GM21723 (cell line): ENCODE measurements around the gene AHRR.
"Not testable (repeated sequence)": the region's sequence is repeated elsewhere in the genome, so short reads cannot be mapped to it uniquely, and the experiment has no call there.

Experiments used
- ATAC-seq: cut with Tn5 transposase; IDR thresholded peaks from one replicate; pipeline ENCODE4 v1.9.1; 2021; ENCODE audit warnings: mild to moderate bottlenecking, moderate library complexity; ENCODE audit not compliant: unreplicated experiment

AHRR gene

GRCh38 chr5:362978-363765, 41.7 kb downstream of the AHRR start:
- no peak for ATAC-seq

- no peak for ATAC-seq
Measured at GRCh38 chr5:364497-364896, 43.0 kb downstream of the AHRR start.

GRCh38 chr5:366541-367357, 45.2 kb downstream of the AHRR start:
- no peak for ATAC-seq

GRCh38 chr5:367358-368130, 46.0 kb downstream of the AHRR start:
- no peak for ATAC-seq

GRCh38 chr5:368183-369084, 46.9 kb downstream of the AHRR start:
- ATAC-seq = peak; percentile 48

GRCh38 chr5:369151-369868, 47.8 kb downstream of the AHRR start:
- ATAC-seq = peak; percentile 27

- not testable (repeated sequence) for ATAC-seq
Measured at GRCh38 chr5:369869-370236, 48.3 kb downstream of the AHRR start.

GRCh38 chr5:370311-370958, 48.9 kb downstream of the AHRR start:
- no peak for ATAC-seq

- no peak for ATAC-seq
Measured at GRCh38 chr5:370959-371810, 49.7 kb downstream of the AHRR start.

GRCh38 chr5:371811-372555, 50.5 kb downstream of the AHRR start:
- no peak for ATAC-seq

GRCh38 chr5:372556-372995, 51.1 kb downstream of the AHRR start:
- no peak for ATAC-seq

- peak; percentile 5 for ATAC-seq
Measured at GRCh38 chr5:372996-373709, 51.6 kb downstream of the AHRR start.

- ATAC-seq = peak; percentile 38
Measured at GRCh38 chr5:373710-374602, 52.4 kb downstream of the AHRR start.

- no peak for ATAC-seq
Measured at GRCh38 chr5:374631-375335, 53.3 kb downstream of the AHRR start.

- ATAC-seq = no peak
Measured at GRCh38 chr5:375336-375920, 53.9 kb downstream of the AHRR start.
